Stimulated activated CD4-positive, alpha-beta T cell treated with anti-CD3 and anti-CD28 coated beads, Interleukin-2, amount 100 ng/mL, for 48 hours (primary cell): Measurements from ENCODE around the gene SLC35F1.
"Not testable (repeated sequence)": the region's sequence is repeated elsewhere in the genome, so short reads cannot be mapped to it uniquely, and the experiment has no call there.

Source experiments
- DNase-seq, 2 donors: peaks; one replicate each; pipeline ENCODE4 v3.0.0-alpha.2; 2020

SLC35F1 gene

DNA sequence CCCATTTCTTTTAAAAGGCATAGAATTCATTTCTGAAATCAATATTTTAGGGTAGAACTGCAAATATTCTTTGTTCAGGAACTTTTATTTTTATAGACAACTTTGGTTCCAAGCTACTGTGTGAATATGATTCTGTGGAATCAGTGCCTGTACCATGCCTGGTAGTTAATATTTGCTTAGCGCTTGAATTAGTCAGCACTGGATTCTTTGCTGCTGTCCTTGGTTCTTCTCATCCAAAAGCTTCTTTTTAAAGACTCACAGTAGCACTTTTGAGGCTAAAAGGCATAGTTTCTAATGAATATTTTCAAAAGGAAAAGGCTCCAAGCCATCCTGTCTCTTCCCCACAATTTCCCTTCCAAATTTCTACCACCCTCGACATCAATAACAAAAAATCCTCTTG is 109.5 kb downstream of the SLC35F1 start:
- no peak for DNase-seq

DNA sequence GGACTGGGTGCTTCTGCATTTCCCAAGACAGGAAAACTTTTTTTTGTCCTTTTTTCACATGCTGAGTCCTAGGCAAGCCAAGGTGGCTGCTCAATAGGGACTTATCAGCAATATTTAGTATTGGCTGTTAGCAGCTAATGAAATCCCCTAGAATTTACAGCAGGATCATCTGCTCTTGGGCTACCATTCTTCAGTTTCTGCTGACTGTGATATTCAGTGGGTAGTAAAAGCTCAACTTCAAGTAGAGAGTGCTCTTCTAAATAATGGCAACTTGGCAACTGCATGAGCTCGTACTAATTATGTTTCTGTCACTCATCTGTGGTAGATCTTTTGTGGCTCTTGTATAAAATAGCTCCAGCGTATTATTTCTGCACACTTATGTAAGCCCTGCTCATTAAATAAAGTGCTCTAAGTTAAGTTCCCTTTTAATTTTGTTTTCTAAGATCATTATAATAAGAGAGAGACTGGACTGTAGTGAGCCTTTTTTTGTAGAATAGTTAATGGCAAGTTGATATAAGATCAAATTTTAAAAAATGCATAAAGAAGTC is 110.3 kb downstream of the SLC35F1 start:
- DNase-seq, result no peak

DNA sequence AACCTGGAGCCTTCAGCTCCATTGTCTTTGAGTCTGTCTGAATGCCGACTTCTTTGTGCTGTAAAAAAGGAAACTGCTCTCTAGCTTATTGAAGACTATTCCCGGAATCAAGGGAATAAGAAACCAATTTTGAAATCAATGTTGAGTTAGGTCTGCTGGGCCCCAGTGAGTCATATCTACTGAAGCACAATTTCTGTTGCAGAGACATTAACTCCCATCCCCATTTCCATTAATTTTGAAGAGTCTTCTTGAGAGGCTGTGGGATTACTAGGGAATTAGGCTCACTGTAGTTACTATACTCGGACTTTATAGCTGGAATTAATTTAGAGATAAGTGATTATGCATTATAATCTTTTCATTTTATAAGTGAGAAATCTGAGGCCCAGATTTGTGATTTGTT is 116.7 kb downstream of the SLC35F1 start:
- no peak for DNase-seq

DNA sequence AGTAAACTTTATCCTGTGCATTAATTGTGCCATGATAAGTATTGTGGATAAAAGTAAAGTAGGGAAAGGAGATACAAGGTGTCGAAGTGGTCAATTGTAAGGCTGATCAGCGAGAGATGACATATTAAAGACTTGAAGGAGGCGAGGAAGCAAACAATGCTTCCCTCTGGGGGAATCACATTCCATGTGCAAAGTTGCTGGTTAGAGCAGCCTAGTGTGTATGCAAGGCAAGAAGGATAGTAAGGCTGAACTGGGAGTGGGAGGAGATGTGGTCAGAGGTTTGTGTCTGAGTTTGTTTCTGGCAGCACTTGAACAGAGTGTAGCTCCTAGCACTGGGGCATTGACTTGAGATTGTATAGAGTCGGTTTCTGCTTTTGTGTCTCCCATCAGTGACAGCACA is 122.9 kb downstream of the SLC35F1 start:
- no peak for DNase-seq

- DNase-seq, result not testable (repeated sequence)
These were observed 130.4 kb downstream of the SLC35F1 start for GRCh38 chr6:118037479-118037878.

- DNase-seq, result no peak
These were observed 135.8 kb downstream of the SLC35F1 start for GRCh38 chr6:118042855-118043254.

DNA sequence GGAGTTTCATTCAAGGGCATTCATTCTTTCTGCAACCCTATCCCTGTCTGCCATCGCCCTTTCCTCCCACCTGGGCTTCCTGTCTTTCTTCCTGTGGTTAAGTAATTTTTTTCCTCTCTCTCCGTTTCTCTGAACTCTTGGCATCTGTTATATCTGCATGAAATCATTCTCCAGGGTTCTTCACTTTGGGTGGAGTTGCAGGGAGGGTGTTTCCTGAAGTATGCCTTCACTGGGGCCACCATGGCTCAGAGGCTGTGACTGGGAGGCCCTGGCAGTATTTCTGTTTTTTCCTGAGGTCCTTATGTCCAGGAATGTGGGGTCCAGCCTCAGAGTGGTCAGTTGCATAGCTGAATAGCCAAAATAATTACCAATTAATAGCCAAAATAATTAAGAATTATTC is 137.2 kb downstream of the SLC35F1 start:
- no peak for DNase-seq

DNA sequence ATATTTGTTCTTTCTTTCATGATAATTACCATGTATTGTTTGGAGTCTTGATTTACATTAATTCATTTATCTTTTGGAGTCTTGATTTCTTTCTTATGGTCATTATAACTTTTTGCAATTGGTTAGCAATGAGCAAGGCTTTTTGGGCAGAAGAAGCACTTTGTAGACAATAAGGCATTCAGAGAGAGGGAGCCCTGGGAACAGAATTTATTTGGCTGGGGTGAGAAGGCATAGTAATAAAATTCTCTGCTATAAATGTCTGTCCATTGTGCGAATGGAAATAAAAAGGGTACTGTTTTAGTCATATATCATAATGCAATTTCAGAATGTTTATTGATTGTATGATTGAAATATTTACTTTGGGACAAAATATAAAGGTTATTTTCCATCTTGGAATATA is 147.0 kb downstream of the SLC35F1 start:
- DNase-seq, result no peak

DNA sequence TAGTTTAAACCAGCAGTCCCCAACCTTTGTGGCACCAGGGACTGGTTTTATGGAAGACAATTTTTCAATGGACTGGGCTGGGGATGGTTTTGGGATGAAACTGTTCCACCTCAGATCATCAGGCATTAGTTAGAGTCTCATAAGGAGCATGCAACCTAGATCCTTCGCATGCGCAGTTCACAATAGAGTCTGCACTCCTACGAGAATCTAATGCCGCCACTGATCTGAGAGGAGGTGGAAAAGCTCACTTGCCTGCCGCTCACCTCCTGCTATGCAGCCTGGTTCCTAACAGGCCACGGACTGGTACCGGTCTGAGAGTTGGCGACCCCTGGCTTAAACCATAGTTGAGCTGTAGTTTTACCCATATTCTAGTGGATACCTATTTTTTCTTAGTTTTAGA is 154.6 kb downstream of the SLC35F1 start:
- DNase-seq, result no peak

DNA sequence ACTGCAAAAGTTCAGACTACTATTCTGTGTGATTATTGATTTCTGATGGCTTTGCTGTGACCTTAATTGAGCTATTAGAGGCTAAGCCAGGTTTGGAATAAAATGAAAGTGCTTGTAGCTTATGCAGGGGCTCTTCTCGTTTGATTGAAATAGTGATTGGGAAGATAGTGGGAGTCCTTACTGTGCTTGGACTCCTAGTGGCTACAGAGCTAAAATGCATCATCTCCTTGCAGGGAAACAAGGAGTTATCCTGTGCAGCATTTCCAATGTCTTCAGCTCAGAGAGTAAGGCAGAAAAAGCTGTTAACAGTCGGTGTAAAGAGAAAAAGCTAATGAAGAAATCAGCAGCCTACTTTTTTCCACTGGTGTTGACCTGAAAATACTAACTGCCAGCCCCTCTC is 173.5 kb downstream of the SLC35F1 start:
- DNase-seq, result no peak

- no peak for DNase-seq
These were observed 176.6 kb downstream of the SLC35F1 start for GRCh38 chr6:118083711-118084110.

DNA sequence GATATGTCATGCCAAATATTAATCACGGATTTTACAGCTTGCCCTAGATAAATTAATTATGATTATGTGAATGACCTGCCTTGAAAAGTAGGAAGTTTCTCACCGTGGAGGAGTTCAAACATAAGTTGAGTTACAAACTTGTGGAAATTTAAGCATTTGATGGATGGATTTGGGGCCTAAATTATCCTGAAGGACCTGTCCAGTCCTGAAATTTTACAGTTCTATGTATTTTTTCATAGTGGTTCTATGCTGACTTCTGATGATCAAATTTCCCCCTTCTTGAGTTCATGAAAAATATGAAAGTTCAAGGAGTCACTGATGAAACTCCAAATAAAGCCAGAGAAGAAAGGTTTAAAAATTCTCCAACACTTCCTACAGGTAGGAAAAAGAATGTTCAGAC is 178.6 kb downstream of the SLC35F1 start:
- DNase-seq, result no peak

GRCh38 chr6:118086159-118086558 is 179.1 kb downstream of the SLC35F1 start:
- DNase-seq, result no peak

GRCh38 chr6:118092086-118092485 is 185.0 kb downstream of the SLC35F1 start:
- DNase-seq, result no peak

DNA sequence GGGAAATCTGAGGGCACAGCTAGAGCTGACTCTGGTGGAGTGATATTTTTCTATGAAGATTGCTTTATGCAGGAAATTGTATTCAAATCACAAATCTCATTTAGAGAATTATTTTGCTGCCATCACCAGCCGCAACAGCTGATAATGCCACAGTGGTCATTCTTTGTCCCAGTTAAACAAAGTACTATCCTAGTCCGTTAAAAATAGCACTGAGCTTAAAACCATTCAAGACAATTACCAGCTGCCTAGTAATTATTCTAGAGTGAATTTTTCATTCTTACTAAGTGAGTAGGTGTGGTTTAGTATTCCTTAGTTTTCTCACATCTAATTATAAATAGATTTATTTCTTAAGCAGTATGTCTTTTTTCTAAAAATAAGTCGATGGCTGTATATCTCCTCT is 190.5 kb downstream of the SLC35F1 start:
- no peak for DNase-seq

DNA sequence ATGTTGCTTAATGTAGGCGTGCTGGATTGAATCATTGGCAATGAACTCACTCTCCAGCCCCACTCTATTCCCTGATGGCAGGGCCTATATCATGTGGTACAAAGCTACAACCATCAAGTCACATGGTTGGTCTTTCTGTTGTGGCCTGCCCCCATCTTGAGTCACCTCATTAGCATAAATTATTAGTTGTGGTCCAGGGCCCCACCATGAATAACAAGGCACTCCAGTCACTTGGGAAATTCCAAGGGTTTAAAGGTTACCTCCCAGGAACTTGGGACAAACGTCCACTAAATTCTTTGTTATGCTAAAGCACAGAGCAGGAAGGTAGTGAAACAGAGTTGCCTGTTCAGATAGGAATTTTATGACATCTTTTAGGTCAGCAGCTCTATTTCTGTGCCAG is 193.7 kb downstream of the SLC35F1 start:
- DNase-seq, result no peak

DNA sequence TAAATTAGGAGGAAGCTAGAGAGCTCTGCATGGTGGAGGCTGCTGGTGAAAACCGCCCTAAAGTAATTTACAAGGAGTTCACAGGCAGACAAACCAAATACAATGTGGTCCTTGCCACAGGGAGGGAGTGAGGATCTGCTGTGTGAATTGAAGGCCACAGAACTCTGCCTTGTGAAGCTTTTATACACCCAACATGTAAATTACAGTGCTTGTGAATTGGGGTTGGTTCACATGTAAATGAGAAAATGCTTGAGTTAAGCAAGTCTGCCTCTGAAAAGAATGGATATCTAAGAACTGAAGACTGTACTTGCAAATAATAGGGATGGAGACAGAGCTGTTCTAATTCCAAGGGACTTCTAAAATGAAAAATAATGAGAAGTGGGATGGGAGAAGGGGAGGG is 194.2 kb downstream of the SLC35F1 start:
- DNase-seq, result no peak

- DNase-seq, result no peak
These were observed 194.8 kb downstream of the SLC35F1 start for GRCh38 chr6:118101831-118102345.

GRCh38 chr6:118102401-118102800 is 195.3 kb downstream of the SLC35F1 start:
- DNase-seq, result no peak

- DNase-seq, result no peak
These were observed 196.5 kb downstream of the SLC35F1 start for GRCh38 chr6:118103381-118104146.

- DNase-seq, result no peak
These were observed 215.2 kb downstream of the SLC35F1 start for GRCh38 chr6:118122161-118122725.

GRCh38 chr6:118122801-118123200 is 215.7 kb downstream of the SLC35F1 start:
- no peak for DNase-seq

GRCh38 chr6:118123503-118124037 is 216.5 kb downstream of the SLC35F1 start:
- no peak for DNase-seq

DNA sequence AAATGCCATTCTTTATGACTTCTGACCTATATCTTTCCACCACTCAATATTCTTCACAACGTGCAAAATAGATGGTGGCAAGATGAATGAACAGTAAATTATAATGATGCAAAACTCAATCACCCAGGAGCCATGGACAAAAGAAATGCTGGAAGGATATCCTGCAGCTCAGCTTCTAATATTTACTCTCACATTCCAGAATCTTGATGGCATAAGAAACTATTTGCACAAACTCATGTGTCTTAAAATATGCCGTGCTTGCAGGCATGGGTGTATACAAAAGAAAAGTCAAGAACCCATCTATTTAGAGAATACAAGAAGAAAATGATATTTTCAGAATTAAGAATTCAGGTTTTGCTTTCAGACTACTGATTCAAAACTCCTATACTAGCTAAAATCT is 217.8 kb downstream of the SLC35F1 start:
- DNase-seq, result no peak
